NB4 (cell line): ENCODE measurements around the gene SCFD1.

Experiments used
- DNase-seq: peaks from one replicate; pipeline ENCODE4 v3.0.0; 2010; ENCODE audit warnings: low read depth
- H3K4me3 ChIP-seq: one replicate; pipeline ENCODE4 v1.5.1; 2011; ENCODE audit warnings: mild to moderate bottlenecking, low read depth, low read length, moderate library complexity
- CTCF ChIP-seq: IDR thresholded peaks from one replicate; pipeline ENCODE4 v1.5.1; 2012; ENCODE audit warnings: low read depth, low read length
- MAX ChIP-seq: IDR thresholded peaks from 2 replicates; pipeline ENCODE4 v1.6.1; 2011; ENCODE audit warnings: low read depth, low read length
- MYC ChIP-seq: IDR thresholded peaks from 2 replicates; pipeline ENCODE4 v1.6.1; 2011; ENCODE audit warnings: low read depth, low read length
- POLR2A ChIP-seq: IDR thresholded peaks from 2 replicates; pipeline ENCODE4 v1.6.1; 2011; ENCODE audit warnings: mild to moderate bottlenecking; ENCODE audit not compliant: insufficient read length; ENCODE audit errors: extremely low read depth

The SCFD1 gene

GRCh38 chr14:30710876-30711275, 88.8 kb downstream of the SCFD1 start:
- no peak overlapping the region for H3K4me3 ChIP-seq
- TF ChIP-seq POLR2A = no peak
- no peak for TF ChIP-seq CTCF
- no peak for TF ChIP-seq MYC
- TF ChIP-seq MAX = no peak
- DNase-seq = no peak

GRCh38 chr14:30719137-30719536, 97.0 kb downstream of the SCFD1 start:
- no peak overlapping the region for H3K4me3 ChIP-seq
- no peak for DNase-seq
- TF ChIP-seq MAX (no peak), MYC (no peak), CTCF (no peak), POLR2A (no peak)

GRCh38 chr14:30725763-30726162, 103.6 kb downstream of the SCFD1 start:
- TF ChIP-seq MAX (no peak), POLR2A (no peak), MYC (no peak), CTCF (no peak)
- no peak for DNase-seq
- H3K4me3 ChIP-seq = no peak overlapping the region

GRCh38 chr14:30728471-30728870, 106.4 kb downstream of the SCFD1 start:
- no peak overlapping the region for H3K4me3 ChIP-seq
- no peak for DNase-seq
- TF ChIP-seq POLR2A = no peak
- no peak for TF ChIP-seq CTCF
- no peak for TF ChIP-seq MYC
- no peak for TF ChIP-seq MAX

- TF ChIP-seq CTCF (no peak), POLR2A (no peak), MAX (no peak), MYC (no peak)
- no peak for DNase-seq
- H3K4me3 ChIP-seq = no peak overlapping the region
These were observed 115.8 kb downstream of the SCFD1 start for GRCh38 chr14:30737916-30738315.

GRCh38 chr14:30738978-30739377, 116.9 kb downstream of the SCFD1 start:
- no peak for DNase-seq
- TF ChIP-seq MYC (no peak), POLR2A (no peak), MAX (no peak), CTCF (no peak)
- H3K4me3 ChIP-seq = no peak overlapping the region
